ENCODE results near the gene RAMP1. TPM values are rescaled to one million over a fixed set of nuclear protein-coding genes. Genes with fewer than 3 reads are reported as not detected.

Gene RAMP1
- total RNA-seq, 2 experiments from 2014 or later: 1.0 to 1.4 TPM

GRCh38 chr2:237886685-237887481 lies 27.5 kb downstream of the RAMP1 start:
- POLR2A ChIA-PET: no interaction called here
- ATAC-seq: no peak
- CTCF ChIA-PET: no interaction called here
- H3K4me3 Mint-ChIP-seq: no peak overlapping the region
- H3K9me3 Mint-ChIP-seq: no peaks in the 10 kb centered on the region
- no peaks in the 10 kb centered on the region for H3K36me3 Mint-ChIP-seq (ENCODE audit: low read depth)
- no peak for DNase-seq
- no peak for TF ChIP-seq CTCF (IDR thresholded peaks at IDR 0.05)
- no peaks in the 10 kb centered on the region for H3K27me3 Mint-ChIP-seq
- H3K4me1 Mint-ChIP-seq (ENCODE audit: low read depth): peaks cover 10% of the 10 kb centered on the region
- intact Hi-C loops (cut with micrococcal nuclease): no loop called here
- no peak overlapping the region for H3K27ac Mint-ChIP-seq

- Mint-ChIP-seq H3K27ac (no peak overlapping the region), H3K36me3 (ENCODE audit: low read depth) (no peaks in the 10 kb centered on the region), H3K27me3 (no peaks in the 10 kb centered on the region), H3K4me1 (ENCODE audit: low read depth) (peaks cover 12% of the 10 kb centered on the region), H3K9me3 (no peaks in the 10 kb centered on the region), H3K4me3 (no peak overlapping the region)
- TF ChIP-seq CTCF (IDR thresholded peaks at IDR 0.05): no peak
- ChIA-PET CTCF (interaction anchor here (1.2 kb wide), 1 partner anchor 35 kb away, joined by 4 read pairs; no protein-coding TSS in a partner anchor), POLR2A (no interaction called here)
- intact Hi-C loops (cut with micrococcal nuclease): no loop called here
- DNase-seq (no peak), ATAC-seq (no peak)
These were observed 29.0 kb downstream of the RAMP1 start for GRCh38 chr2:237888389-237888788.

GRCh38 chr2:237889016-237889415 lies 29.6 kb downstream of the RAMP1 start:
- ATAC-seq (no peak), DNase-seq (no peak)
- intact Hi-C loops (cut with micrococcal nuclease): no loop called here
- Mint-ChIP-seq H3K4me1 (ENCODE audit: low read depth) (peaks cover 12% of the 10 kb centered on the region), H3K27ac (no peak overlapping the region), H3K9me3 (no peaks in the 10 kb centered on the region), H3K36me3 (ENCODE audit: low read depth) (no peaks in the 10 kb centered on the region), H3K4me3 (no peak overlapping the region), H3K27me3 (no peaks in the 10 kb centered on the region)
- CTCF ChIA-PET: interaction anchor here (1.2 kb wide), 1 partner anchor 34 kb away, joined by 4 read pairs; no protein-coding TSS in a partner anchor
- no peak for TF ChIP-seq CTCF (IDR thresholded peaks at IDR 0.05)
- POLR2A ChIA-PET: no interaction called here

GRCh38 chr2:237889811-237890210 lies 30.4 kb downstream of the RAMP1 start:
- DNase-seq (no peak), ATAC-seq (no peak)
- Mint-ChIP-seq H3K4me3 (no peak overlapping the region), H3K4me1 (ENCODE audit: low read depth) (peaks cover 12% of the 10 kb centered on the region), H3K36me3 (ENCODE audit: low read depth) (no peaks in the 10 kb centered on the region), H3K9me3 (no peaks in the 10 kb centered on the region), H3K27ac (no peak overlapping the region), H3K27me3 (no peaks in the 10 kb centered on the region)
- ChIA-PET CTCF (interaction anchor here (1.2 kb wide), 2 partner anchors 17 to 33 kb away, joined by 3 to 4 read pairs; no protein-coding TSS in a partner anchor), POLR2A (interaction anchor here (0.6 kb wide), 1 partner anchor 125 kb away, joined by 3 read pairs; no protein-coding TSS in a partner anchor)
- TF ChIP-seq CTCF (IDR thresholded peaks at IDR 0.05): no peak
- intact Hi-C loops (cut with micrococcal nuclease): no loop called here

- POLR2A ChIA-PET: no interaction called here
- H3K27ac Mint-ChIP-seq: no peak overlapping the region
- ATAC-seq (no peak), DNase-seq (no peak)
- TF ChIP-seq CTCF (IDR thresholded peaks at IDR 0.05): no peak
- H3K36me3 Mint-ChIP-seq (ENCODE audit: low read depth): no peaks in the 10 kb centered on the region
- CTCF ChIA-PET: no interaction called here
- H3K4me3 Mint-ChIP-seq: no peak overlapping the region
- no peaks in the 10 kb centered on the region for H3K9me3 Mint-ChIP-seq
- no peaks in the 10 kb centered on the region for H3K27me3 Mint-ChIP-seq
- intact Hi-C loops (cut with micrococcal nuclease): no loop called here
- peaks cover 13% of the 10 kb centered on the region for H3K4me1 Mint-ChIP-seq (ENCODE audit: low read depth)
These were observed 33.1 kb downstream of the RAMP1 start for GRCh38 chr2:237892478-237892877.
